Thyroid gland (tissue), 4 donors: ENCODE data around the gene MYO1D.

ENCODE experiments used
- CTCF ChIP-seq, 6 experiments: fragments of 200-600 bp in 3 of 6; fragments of 450-650 bp in 3 of 6; sonication (generic) in 3 of 6; IDR thresholded peaks; one replicate each; pipeline ENCODE4 v1.5.1; 2016 to 2019; ENCODE audit warnings: antibody characterized with exemption in 6 of 6, mild to moderate bottlenecking in 2 of 6, inconsistent platforms in 1 of 6, moderate library complexity in 1 of 6
- POLR2A ChIP-seq, 2 donors: fragments of 450-650 bp; IDR thresholded peaks; one replicate each; pipeline ENCODE4 v1.6.1; 2017; ENCODE audit warnings: antibody characterized with exemption in 2 of 2, mild to moderate bottlenecking in 2 of 2, moderate library complexity in 1 of 2

DNA sequence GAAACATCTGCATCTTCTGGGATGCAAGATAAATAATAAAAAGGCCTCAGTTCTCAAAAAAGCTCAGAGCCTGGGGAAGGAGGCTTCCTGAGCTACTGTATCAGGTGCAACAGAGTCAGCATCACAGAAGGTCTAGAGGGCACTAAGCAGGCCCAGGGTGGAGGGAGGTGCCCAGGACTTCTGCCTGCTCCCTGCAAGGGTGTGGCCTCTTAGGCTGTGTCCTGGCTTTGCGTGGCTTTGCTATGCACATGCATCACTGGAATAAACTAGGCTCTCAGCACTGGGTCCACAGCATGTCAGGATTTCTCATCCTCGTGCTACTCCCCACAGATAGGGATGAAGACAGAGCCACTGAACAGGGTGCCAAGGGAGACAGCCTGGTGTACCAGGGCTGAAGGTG lies 364.6 kb downstream of the MYO1D start:
- no peak for TF ChIP-seq CTCF (IDR thresholded peaks at IDR 0.05)
- TF ChIP-seq POLR2A (IDR thresholded peaks at IDR 0.05): no peak
